Esophagus squamous epithelium (tissue), 4 donors: ENCODE data around the gene TBX20.
"Not testable (repeated sequence)": the region's sequence is repeated elsewhere in the genome, so short reads cannot be mapped to it uniquely, and the experiment has no call there.

Experiments used
- POLR2A ChIP-seq, 4 donors: fragments of 450-650 bp; IDR thresholded peaks; one replicate each; pipeline ENCODE4 v1.6.1; 2017; ENCODE audit warnings: antibody characterized with exemption in 4 of 4, mild to moderate bottlenecking in 4 of 4, moderate library complexity in 3 of 4
- TF ChIP-seq, protein P1 (sequence below), 6 experiments: fragments of 450-650 bp in 4 of 6; fragments of 200-600 bp in 2 of 6; sonication (generic) in 2 of 6; IDR thresholded peaks; one replicate each; pipeline ENCODE4 v1.5.1; 2016 to 2019; ENCODE audit warnings: antibody characterized with exemption in 6 of 6, mild to moderate bottlenecking in 4 of 6, moderate library complexity in 4 of 6

DNA sequence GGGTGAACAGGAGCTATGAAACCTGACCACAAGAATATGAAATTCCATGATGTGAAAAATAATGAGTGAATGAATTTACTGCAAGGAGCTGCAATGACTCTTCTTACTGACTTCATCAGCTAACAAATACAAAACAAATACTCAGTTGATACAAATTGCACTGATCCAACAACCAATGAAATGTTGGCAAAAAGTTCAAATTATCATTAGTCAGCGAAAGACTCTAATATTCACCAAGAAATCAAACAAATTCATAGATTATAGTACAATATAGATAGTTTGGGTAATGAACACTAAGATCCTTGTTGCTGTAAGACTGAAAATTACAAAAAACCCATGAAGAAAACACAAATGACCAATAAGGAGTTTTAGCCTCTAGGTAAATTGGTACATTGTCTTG, 49.0 kb downstream of the TBX20 start:
- TF ChIP-seq, protein P1, sequence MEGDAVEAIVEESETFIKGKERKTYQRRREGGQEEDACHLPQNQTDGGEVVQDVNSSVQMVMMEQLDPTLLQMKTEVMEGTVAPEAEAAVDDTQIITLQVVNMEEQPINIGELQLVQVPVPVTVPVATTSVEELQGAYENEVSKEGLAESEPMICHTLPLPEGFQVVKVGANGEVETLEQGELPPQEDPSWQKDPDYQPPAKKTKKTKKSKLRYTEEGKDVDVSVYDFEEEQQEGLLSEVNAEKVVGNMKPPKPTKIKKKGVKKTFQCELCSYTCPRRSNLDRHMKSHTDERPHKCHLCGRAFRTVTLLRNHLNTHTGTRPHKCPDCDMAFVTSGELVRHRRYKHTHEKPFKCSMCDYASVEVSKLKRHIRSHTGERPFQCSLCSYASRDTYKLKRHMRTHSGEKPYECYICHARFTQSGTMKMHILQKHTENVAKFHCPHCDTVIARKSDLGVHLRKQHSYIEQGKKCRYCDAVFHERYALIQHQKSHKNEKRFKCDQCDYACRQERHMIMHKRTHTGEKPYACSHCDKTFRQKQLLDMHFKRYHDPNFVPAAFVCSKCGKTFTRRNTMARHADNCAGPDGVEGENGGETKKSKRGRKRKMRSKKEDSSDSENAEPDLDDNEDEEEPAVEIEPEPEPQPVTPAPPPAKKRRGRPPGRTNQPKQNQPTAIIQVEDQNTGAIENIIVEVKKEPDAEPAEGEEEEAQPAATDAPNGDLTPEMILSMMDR (IDR thresholded peaks at IDR 0.05) = not testable (repeated sequence)
- not testable (repeated sequence) for TF ChIP-seq POLR2A (IDR thresholded peaks at IDR 0.05)
